Right lobe of liver (tissue), 4 donors: Measurements from ENCODE around the gene CKAP5.

Experiments
- CTCF ChIP-seq, 4 donors: fragments of 200-600 bp in 3 of 4; fragments of 450-650 bp in 1 of 4; IDR thresholded peaks; one replicate each; pipeline versions ENCODE4 v1.5.1 to v1.8.0; 2016 to 2022; ENCODE audit warnings: antibody characterized with exemption in 4 of 4, mild to moderate bottlenecking in 2 of 4
- POLR2A ChIP-seq: fragments of 450-650 bp; IDR thresholded peaks from one replicate; pipeline ENCODE4 v1.6.1; 2017; ENCODE audit warnings: antibody characterized with exemption, mild to moderate bottlenecking
- donor health status: DM: no; HTN: no; CAD: no.
- donor health status: DM: no; HTN: no; CAD: no.
- donor health status: DM: no; HTN: yes; CAD: no.

GRCh38 chr11:46808799-46809431 lies 37.2 kb downstream of the CKAP5 start:
- TF ChIP-seq CTCF (IDR thresholded peaks at IDR 0.05) (peak; percentile 13 to 28 (median 23)), POLR2A (no peak)
